HL-60 (cell line): ENCODE results near the gene DDR2.
"Not testable (repeated sequence)": the region's sequence is repeated elsewhere in the genome, so short reads cannot be mapped to it uniquely, and the experiment has no call there.

ENCODE experiments used
- CTCF ChIP-seq: IDR thresholded peaks from one replicate; pipeline ENCODE4 v1.5.1; 2011; ENCODE audit warnings: low read length, control low read depth, inconsistent platforms; ENCODE audit not compliant: insufficient read depth
- GABPA ChIP-seq: IDR thresholded peaks from 2 replicates; pipeline ENCODE4 v1.6.1; 2012; ENCODE audit warnings: low read depth

GRCh38 chr1:162727493-162727892 lies 95.2 kb downstream of the DDR2 start:
- not testable (repeated sequence) for TF ChIP-seq CTCF, GABPA
